ENCODE measurements around the gene PARD6A.

PARD6A gene

GRCh38 chr16:67701420-67701819 is 40.7 kb downstream of the PARD6A start:
- H3K9me2 ChIP-seq (replicated peaks; ENCODE audit: low read depth, low read length): no peaks in the 10 kb centered on the region
- H3K4me1 ChIP-seq (ENCODE audit: insufficient read depth, low read length, poor library complexity, severe bottlenecking): peaks cover 7% of the 10 kb centered on the region
- no peak overlapping the region for H2AFZ ChIP-seq (ENCODE audit: low read length)
- H3K4me2 ChIP-seq (ENCODE audit: low read depth, low read length, poor library complexity, severe bottlenecking): no peak overlapping the region
- no peaks in the 10 kb centered on the region for H3K9me3 ChIP-seq (ENCODE audit: insufficient read depth, low read depth, low read length)
- H3K27me3 ChIP-seq (ENCODE audit: insufficient read depth, low read length, poor library complexity, severe bottlenecking): no peaks in the 10 kb centered on the region
- peaks cover 4% of the 10 kb centered on the region for H4K20me1 ChIP-seq (ENCODE audit: insufficient read depth, low read length, poor library complexity, severe bottlenecking)
- peaks cover 9% of the 10 kb centered on the region; the same call in 1 of the 2 replicates for H3K36me3 ChIP-seq (ENCODE audit: insufficient read depth, low read length)
- no peaks in the 10 kb centered on the region; the same call in 1 of the 2 replicates for H3F3A ChIP-seq (ENCODE audit: low read depth)
- no peak overlapping the region for H3K4me3 ChIP-seq (ENCODE audit: low read length, poor library complexity, severe bottlenecking)
- H3K9ac ChIP-seq (ENCODE audit: low read depth, low read length, poor library complexity, severe bottlenecking): no peak overlapping the region
- H3K79me2 ChIP-seq (ENCODE audit: insufficient read depth, low read length): peaks cover 49% of the 10 kb centered on the region; the same call in 1 of the 2 replicates
- TF ChIP-seq EZH2phosphoT487 (IDR thresholded peaks at IDR 0.05; ENCODE audit: borderline replicate concordance) (no peak), CTCF (conservative IDR thresholded peaks at IDR 0.05; ENCODE audit: low read length) (no peak)

GRCh38 chr16:67702130-67702529 is 41.4 kb downstream of the PARD6A start:
- Histone ChIP-seq H3K4me3 (ENCODE audit: low read length, poor library complexity, severe bottlenecking) (no peak overlapping the region), H3K27me3 (ENCODE audit: insufficient read depth, low read length, poor library complexity, severe bottlenecking) (no peaks in the 10 kb centered on the region), H4K20me1 (ENCODE audit: insufficient read depth, low read length, poor library complexity, severe bottlenecking) (peaks cover 5% of the 10 kb centered on the region), H3K4me2 (ENCODE audit: low read depth, low read length, poor library complexity, severe bottlenecking) (no peak overlapping the region), H3K9me2 (replicated peaks; ENCODE audit: low read depth, low read length) (no peaks in the 10 kb centered on the region), H3K4me1 (ENCODE audit: insufficient read depth, low read length, poor library complexity, severe bottlenecking) (peaks cover 7% of the 10 kb centered on the region), H3K79me2 (ENCODE audit: insufficient read depth, low read length) (peaks cover 52% of the 10 kb centered on the region; the same call in 1 of the 2 replicates), H3K9me3 (ENCODE audit: insufficient read depth, low read depth, low read length) (no peaks in the 10 kb centered on the region), H2AFZ (ENCODE audit: low read length) (no peak overlapping the region), H3K36me3 (ENCODE audit: insufficient read depth, low read length) (peaks cover 9% of the 10 kb centered on the region; the same call in 1 of the 2 replicates), H3F3A (ENCODE audit: low read depth) (no peaks in the 10 kb centered on the region; the same call in 1 of the 2 replicates), H3K9ac (ENCODE audit: low read depth, low read length, poor library complexity, severe bottlenecking) (no peak overlapping the region)
- TF ChIP-seq CTCF (conservative IDR thresholded peaks at IDR 0.05; ENCODE audit: low read length) (no peak), EZH2phosphoT487 (IDR thresholded peaks at IDR 0.05; ENCODE audit: borderline replicate concordance) (no peak)

GRCh38 chr16:67703626-67704025 is 42.9 kb downstream of the PARD6A start:
- TF ChIP-seq EZH2phosphoT487 (IDR thresholded peaks at IDR 0.05; ENCODE audit: borderline replicate concordance) (no peak), CTCF (conservative IDR thresholded peaks at IDR 0.05; ENCODE audit: low read length) (no peak)
- peaks cover 41% of the 10 kb centered on the region; the same call in 1 of the 2 replicates for H3K79me2 ChIP-seq (ENCODE audit: insufficient read depth, low read length)
- no peaks in the 10 kb centered on the region for H3K9me2 ChIP-seq (replicated peaks; ENCODE audit: low read depth, low read length)
- H3K27me3 ChIP-seq (ENCODE audit: insufficient read depth, low read length, poor library complexity, severe bottlenecking): no peaks in the 10 kb centered on the region
- no peaks in the 10 kb centered on the region for H3K36me3 ChIP-seq (ENCODE audit: insufficient read depth, low read length)
- H4K20me1 ChIP-seq (ENCODE audit: insufficient read depth, low read length, poor library complexity, severe bottlenecking): peaks cover 9% of the 10 kb centered on the region
- no peak overlapping the region for H3K9ac ChIP-seq (ENCODE audit: low read depth, low read length, poor library complexity, severe bottlenecking)
- H3K4me2 ChIP-seq (ENCODE audit: low read depth, low read length, poor library complexity, severe bottlenecking): peak overlapping the region; percentile 16
- H3K4me3 ChIP-seq (ENCODE audit: low read length, poor library complexity, severe bottlenecking): no peak overlapping the region
- peaks cover 7% of the 10 kb centered on the region for H3K4me1 ChIP-seq (ENCODE audit: insufficient read depth, low read length, poor library complexity, severe bottlenecking)
- H3K9me3 ChIP-seq (ENCODE audit: insufficient read depth, low read depth, low read length): no peaks in the 10 kb centered on the region
- no peaks in the 10 kb centered on the region; the same call in 1 of the 2 replicates for H3F3A ChIP-seq (ENCODE audit: low read depth)
- no peak overlapping the region for H2AFZ ChIP-seq (ENCODE audit: low read length)

Measured in Loucy (cell line).